Measurements from ENCODE around the gene DRG2.

DRG2 gene

DNA sequence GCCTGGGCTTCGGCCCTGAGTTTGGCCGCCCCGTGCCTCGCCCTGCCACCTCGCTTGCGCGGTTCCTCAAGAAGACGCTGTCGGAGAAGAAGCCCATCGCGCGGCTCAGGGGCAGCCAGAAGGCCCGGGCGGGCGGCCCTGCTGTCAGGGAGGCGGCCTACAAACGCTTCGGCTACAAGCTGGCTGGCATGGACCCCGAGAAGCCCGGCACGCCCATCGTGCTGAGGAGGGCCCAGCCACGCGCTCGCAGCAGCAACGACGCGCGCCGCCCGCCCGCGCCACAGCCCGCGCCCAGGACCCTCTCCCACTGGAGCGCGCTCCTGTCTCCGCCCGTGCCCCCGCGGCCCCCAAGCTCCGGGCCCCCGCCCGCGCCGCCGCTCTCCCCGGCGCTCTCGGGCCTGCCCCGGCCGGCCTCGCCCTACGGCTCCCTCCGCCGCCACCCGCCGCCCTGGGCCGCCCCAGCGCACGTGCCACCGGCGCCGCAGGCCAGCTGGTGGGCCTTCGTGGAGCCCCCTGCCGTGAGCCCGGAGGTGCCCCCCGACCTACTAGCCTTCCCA lies 32.8 kb downstream of the DRG2 start:
- no peaks in the 10 kb centered on the region for H3K9me3 ChIP-seq (ENCODE audit: control insufficient read depth, insufficient read depth, low read depth, low read length)
- POLR2A ChIA-PET, result no interaction called here
- H3K36me3 ChIP-seq (ENCODE audit: control insufficient read depth in 2 of 2, insufficient read depth in 1 of 2, low read length in 2 of 2), result no peaks in the 10 kb centered on the region
- TF ChIP-seq ZNF426 (tag by site-specific recombination; IDR thresholded peaks at IDR 0.05) (no peak), HOXA7 (CRISPR knock-in tag; IDR thresholded peaks at IDR 0.05; ENCODE audit: borderline replicate concordance) (no peak), ZNF146 (tag by site-specific recombination; IDR thresholded peaks at IDR 0.05) (no peak), MEIS1 (CRISPR knock-in tag; IDR thresholded peaks at IDR 0.05; ENCODE audit: borderline replicate concordance) (no peak)
- CTCF ChIA-PET, result interaction anchor here (0.6 kb wide), 1 partner anchor 358 kb away, joined by 3 read pairs; no protein-coding TSS in a partner anchor
- H3K4me1 ChIP-seq (ENCODE audit: control insufficient read depth, insufficient read depth, low read length), result no peaks in the 10 kb centered on the region
- no peak overlapping the region for H3K4me3 ChIP-seq (ENCODE audit: low read depth, low read length)
- H3K27ac ChIP-seq (ENCODE audit: extremely low read depth, low read depth, low read length), result no peak overlapping the region

DNA sequence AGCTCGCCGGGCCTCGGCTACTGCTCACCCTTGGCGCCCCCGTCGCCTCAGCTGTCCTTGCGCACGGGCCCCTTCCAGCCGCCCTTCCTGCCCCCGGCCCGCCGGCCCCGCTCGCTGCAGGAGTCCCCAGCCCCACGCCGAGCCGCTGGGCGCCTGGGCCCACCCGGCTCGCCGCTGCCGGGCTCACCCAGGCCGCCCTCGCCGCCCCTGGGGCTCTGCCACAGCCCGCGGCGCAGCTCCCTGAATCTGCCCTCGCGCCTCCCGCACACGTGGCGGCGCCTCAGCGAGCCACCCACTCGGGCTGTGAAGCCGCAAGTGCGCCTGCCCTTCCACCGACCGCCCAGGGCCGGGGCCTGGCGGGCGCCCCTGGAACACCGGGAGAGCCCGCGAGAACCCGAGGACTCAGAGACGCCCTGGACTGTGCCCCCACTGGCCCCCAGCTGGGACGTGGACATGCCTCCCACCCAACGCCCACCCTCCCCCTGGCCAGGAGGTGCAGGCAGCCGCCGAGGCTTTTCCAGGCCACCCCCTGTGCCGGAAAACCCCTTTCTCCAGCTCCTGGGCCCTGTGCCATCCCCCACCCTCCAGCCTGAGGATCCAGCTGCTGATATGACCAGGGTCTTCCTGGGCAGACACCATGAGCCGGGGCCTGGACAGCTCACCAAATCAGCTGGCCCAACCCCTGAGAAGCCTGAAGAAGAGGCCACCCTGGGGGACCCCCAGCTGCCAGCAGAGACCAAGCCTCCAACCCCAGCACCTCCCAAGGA lies 33.6 kb downstream of the DRG2 start:
- H3K27ac ChIP-seq (ENCODE audit: extremely low read depth, low read depth, low read length), result no peak overlapping the region
- CTCF ChIA-PET, result interaction anchor here (0.6 kb wide), 2 partner anchors 39 to 358 kb away, joined by 3 read pairs; no protein-coding TSS in a partner anchor
- TF ChIP-seq ZNF2 (tag by site-specific recombination; IDR thresholded peaks at IDR 0.05) (no peak), ZNF423 (tag by site-specific recombination; IDR thresholded peaks at IDR 0.05) (no peak), ZNF211 (tag by site-specific recombination; IDR thresholded peaks at IDR 0.05; ENCODE audit: low read depth) (no peak), KLF10 (tag by site-specific recombination; IDR thresholded peaks at IDR 0.05) (no peak)
- TF ChIP-seq, protein P1, sequence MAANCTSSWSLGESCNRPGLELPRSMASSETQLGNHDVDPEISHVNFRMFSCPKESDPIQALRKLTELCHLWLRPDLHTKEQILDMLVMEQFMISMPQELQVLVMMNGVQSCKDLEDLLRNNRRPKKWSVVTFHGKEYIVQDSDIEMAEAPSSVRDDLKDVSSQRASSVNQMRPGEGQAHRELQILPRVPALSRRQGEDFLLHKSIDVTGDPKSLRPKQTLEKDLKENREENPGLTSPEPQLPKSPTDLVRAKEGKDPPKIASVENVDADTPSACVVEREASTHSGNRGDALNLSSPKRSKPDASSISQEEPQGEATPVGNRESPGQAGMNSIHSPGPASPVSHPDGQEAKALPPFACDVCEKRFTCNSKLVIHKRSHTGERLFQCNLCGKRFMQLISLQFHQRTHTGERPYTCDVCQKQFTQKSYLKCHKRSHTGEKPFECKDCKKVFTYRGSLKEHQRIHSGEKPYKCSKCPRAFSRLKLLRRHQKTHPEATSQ (tag by site-specific recombination; IDR thresholded peaks at IDR 0.05), result no peak
- TF ChIP-seq, protein P2, sequence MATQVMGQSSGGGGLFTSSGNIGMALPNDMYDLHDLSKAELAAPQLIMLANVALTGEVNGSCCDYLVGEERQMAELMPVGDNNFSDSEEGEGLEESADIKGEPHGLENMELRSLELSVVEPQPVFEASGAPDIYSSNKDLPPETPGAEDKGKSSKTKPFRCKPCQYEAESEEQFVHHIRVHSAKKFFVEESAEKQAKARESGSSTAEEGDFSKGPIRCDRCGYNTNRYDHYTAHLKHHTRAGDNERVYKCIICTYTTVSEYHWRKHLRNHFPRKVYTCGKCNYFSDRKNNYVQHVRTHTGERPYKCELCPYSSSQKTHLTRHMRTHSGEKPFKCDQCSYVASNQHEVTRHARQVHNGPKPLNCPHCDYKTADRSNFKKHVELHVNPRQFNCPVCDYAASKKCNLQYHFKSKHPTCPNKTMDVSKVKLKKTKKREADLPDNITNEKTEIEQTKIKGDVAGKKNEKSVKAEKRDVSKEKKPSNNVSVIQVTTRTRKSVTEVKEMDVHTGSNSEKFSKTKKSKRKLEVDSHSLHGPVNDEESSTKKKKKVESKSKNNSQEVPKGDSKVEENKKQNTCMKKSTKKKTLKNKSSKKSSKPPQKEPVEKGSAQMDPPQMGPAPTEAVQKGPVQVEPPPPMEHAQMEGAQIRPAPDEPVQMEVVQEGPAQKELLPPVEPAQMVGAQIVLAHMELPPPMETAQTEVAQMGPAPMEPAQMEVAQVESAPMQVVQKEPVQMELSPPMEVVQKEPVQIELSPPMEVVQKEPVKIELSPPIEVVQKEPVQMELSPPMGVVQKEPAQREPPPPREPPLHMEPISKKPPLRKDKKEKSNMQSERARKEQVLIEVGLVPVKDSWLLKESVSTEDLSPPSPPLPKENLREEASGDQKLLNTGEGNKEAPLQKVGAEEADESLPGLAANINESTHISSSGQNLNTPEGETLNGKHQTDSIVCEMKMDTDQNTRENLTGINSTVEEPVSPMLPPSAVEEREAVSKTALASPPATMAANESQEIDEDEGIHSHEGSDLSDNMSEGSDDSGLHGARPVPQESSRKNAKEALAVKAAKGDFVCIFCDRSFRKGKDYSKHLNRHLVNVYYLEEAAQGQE (tag by site-specific recombination; IDR thresholded peaks at IDR 0.05), result no peak
- H3K9me3 ChIP-seq (ENCODE audit: control insufficient read depth, insufficient read depth, low read depth, low read length), result no peaks in the 10 kb centered on the region
- POLR2A ChIA-PET, result no interaction called here
- H3K36me3 ChIP-seq (ENCODE audit: control insufficient read depth in 2 of 2, insufficient read depth in 1 of 2, low read length in 2 of 2), result no peaks in the 10 kb centered on the region
- no peaks in the 10 kb centered on the region for H3K4me1 ChIP-seq (ENCODE audit: control insufficient read depth, insufficient read depth, low read length)
- no peak overlapping the region for H3K4me3 ChIP-seq (ENCODE audit: low read depth, low read length)

DNA sequence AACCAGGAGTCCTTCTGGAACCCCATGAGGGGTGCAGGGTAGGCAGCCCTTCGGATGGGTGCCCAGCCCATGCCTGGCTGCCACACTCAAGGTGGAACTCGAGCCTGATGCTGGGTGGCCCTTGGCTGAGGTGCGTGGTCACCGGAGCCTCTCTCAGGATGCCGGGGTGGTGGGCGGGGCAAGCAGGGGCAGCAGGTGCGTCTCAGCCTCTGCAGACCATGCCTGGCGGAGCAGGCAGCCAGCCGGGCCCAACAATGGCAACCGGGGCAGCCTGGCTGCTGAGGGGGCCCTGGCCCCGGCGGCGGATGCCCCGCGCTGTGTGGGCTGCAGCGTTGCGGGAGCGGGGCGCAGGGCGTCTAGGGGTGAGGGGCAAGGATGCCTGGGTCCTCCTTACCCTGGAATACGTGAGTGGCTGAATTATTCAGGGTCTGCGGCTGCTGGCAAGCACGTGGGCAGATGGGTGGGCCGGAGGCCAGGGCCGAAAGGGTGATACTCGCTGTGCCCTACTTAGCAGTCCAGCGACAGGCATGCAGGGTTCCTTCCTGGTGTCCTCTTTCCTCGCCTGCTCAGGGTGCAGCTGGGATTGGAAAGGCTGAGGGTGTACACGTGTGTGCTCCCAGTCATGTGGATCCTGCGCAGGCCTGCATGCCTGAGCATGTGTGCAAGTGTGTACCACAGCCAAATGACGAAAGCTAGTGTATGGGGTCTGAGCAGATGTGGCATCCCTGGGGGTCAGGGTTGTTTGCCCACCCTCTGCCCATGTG lies 35.4 kb downstream of the DRG2 start:
- Histone ChIP-seq H3K4me3 (ENCODE audit: low read depth, low read length) (no peak overlapping the region), H3K27ac (ENCODE audit: extremely low read depth, low read depth, low read length) (no peak overlapping the region), H3K36me3 (ENCODE audit: control insufficient read depth in 2 of 2, insufficient read depth in 1 of 2, low read length in 2 of 2) (no peaks in the 10 kb centered on the region), H3K9me3 (ENCODE audit: control insufficient read depth, insufficient read depth, low read depth, low read length) (no peaks in the 10 kb centered on the region), H3K4me1 (ENCODE audit: control insufficient read depth, insufficient read depth, low read length) (no peaks in the 10 kb centered on the region)
- ChIA-PET POLR2A (no interaction called here), CTCF (no interaction called here)
- no peak for TF ChIP-seq ZNF777 (tag by site-specific recombination; IDR thresholded peaks at IDR 0.05; ENCODE audit: borderline replicate concordance)
- TF ChIP-seq ZNF48 (tag by site-specific recombination; IDR thresholded peaks at IDR 0.05), result no peak
- TF ChIP-seq, protein P3, sequence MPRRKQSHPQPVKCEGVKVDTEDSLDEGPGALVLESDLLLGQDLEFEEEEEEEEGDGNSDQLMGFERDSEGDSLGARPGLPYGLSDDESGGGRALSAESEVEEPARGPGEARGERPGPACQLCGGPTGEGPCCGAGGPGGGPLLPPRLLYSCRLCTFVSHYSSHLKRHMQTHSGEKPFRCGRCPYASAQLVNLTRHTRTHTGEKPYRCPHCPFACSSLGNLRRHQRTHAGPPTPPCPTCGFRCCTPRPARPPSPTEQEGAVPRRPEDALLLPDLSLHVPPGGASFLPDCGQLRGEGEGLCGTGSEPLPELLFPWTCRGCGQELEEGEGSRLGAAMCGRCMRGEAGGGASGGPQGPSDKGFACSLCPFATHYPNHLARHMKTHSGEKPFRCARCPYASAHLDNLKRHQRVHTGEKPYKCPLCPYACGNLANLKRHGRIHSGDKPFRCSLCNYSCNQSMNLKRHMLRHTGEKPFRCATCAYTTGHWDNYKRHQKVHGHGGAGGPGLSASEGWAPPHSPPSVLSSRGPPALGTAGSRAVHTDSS (tag by site-specific recombination; IDR thresholded peaks at IDR 0.05), result no peak
- no peak for TF ChIP-seq ZSCAN16 (tag by site-specific recombination; IDR thresholded peaks at IDR 0.05)
- no peak for TF ChIP-seq PRDM1 (tag by site-specific recombination; IDR thresholded peaks at IDR 0.05)
- TF ChIP-seq OSR2 (tag by site-specific recombination; IDR thresholded peaks at IDR 0.05), result no peak
- TF ChIP-seq ZNF768 (tag by site-specific recombination; IDR thresholded peaks at IDR 0.05), result no peak
- no peak for TF ChIP-seq ZNF341 (tag by site-specific recombination; IDR thresholded peaks at IDR 0.05; ENCODE audit: low read depth)

Data from HEK293 (cell line).